ENCODE measurements around the gene GGTA1.

GGTA1 gene

GRCh38 chr9:121474231-121474947, 25.3 kb downstream of the GGTA1 start:
- Histone ChIP-seq H3K9me2 (replicated peaks; ENCODE audit: low read depth, low read length) (no peaks in the 10 kb centered on the region), H4K20me1 (ENCODE audit: insufficient read depth, low read length, poor library complexity, severe bottlenecking) (no peaks in the 10 kb centered on the region), H3K36me3 (ENCODE audit: insufficient read depth, low read length) (no peaks in the 10 kb centered on the region), H3F3A (ENCODE audit: low read depth) (no peaks in the 10 kb centered on the region), H3K79me2 (ENCODE audit: insufficient read depth, low read length) (no peaks in the 10 kb centered on the region), H3K4me1 (ENCODE audit: insufficient read depth, low read length, poor library complexity, severe bottlenecking) (no peaks in the 10 kb centered on the region), H3K9ac (ENCODE audit: low read depth, low read length, poor library complexity, severe bottlenecking) (no peak overlapping the region), H3K4me2 (ENCODE audit: low read depth, low read length, poor library complexity, severe bottlenecking) (no peak overlapping the region), H3K9me3 (ENCODE audit: insufficient read depth, low read depth, low read length) (no peaks in the 10 kb centered on the region), H2AFZ (ENCODE audit: low read length) (no peak overlapping the region), H3K4me3 (ENCODE audit: low read length, poor library complexity, severe bottlenecking) (no peak overlapping the region), H3K27me3 (ENCODE audit: insufficient read depth, low read length, poor library complexity, severe bottlenecking) (no peaks in the 10 kb centered on the region)
- TF ChIP-seq EZH2phosphoT487 (IDR thresholded peaks at IDR 0.05; ENCODE audit: borderline replicate concordance) (no peak), CTCF (conservative IDR thresholded peaks at IDR 0.05; ENCODE audit: low read length) (no peak)

DNA sequence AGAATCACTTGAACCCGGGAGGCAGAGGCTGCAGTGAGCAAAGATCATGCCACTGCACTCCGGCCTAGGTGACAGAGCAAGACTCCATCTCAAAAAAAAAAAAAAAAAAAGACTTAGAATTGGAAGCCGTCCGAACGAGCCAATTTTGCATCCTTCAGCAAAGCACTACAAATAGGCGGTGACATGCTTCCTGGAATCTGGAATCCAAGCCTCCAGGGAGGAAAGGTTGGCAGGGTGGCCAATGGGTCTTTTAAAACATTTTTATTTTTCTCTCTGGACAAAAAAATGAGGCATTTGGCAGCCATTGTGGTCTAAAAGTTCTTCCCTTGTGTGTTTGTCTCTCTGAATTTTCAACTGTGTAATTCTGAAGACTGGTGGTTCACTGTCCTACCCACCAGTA, 26.4 kb downstream of the GGTA1 start:
- Histone ChIP-seq H3K4me2 (ENCODE audit: low read depth, low read length, poor library complexity, severe bottlenecking) (no peak overlapping the region), H3K4me1 (ENCODE audit: insufficient read depth, low read length, poor library complexity, severe bottlenecking) (no peaks in the 10 kb centered on the region), H4K20me1 (ENCODE audit: insufficient read depth, low read length, poor library complexity, severe bottlenecking) (no peaks in the 10 kb centered on the region), H3K9me3 (ENCODE audit: insufficient read depth, low read depth, low read length) (no peaks in the 10 kb centered on the region), H3K79me2 (ENCODE audit: insufficient read depth, low read length) (no peaks in the 10 kb centered on the region), H3F3A (ENCODE audit: low read depth) (no peaks in the 10 kb centered on the region), H3K4me3 (ENCODE audit: low read length, poor library complexity, severe bottlenecking) (no peak overlapping the region), H3K36me3 (ENCODE audit: insufficient read depth, low read length) (no peaks in the 10 kb centered on the region), H3K9ac (ENCODE audit: low read depth, low read length, poor library complexity, severe bottlenecking) (no peak overlapping the region), H3K27me3 (ENCODE audit: insufficient read depth, low read length, poor library complexity, severe bottlenecking) (no peaks in the 10 kb centered on the region), H3K9me2 (replicated peaks; ENCODE audit: low read depth, low read length) (no peaks in the 10 kb centered on the region), H2AFZ (ENCODE audit: low read length) (no peak overlapping the region)
- no peak for TF ChIP-seq CTCF (conservative IDR thresholded peaks at IDR 0.05; ENCODE audit: low read length)
- no peak for TF ChIP-seq EZH2phosphoT487 (IDR thresholded peaks at IDR 0.05; ENCODE audit: borderline replicate concordance)

GRCh38 chr9:121472446-121472845, 27.2 kb downstream of the GGTA1 start:
- Histone ChIP-seq H3K27me3 (ENCODE audit: insufficient read depth, low read length, poor library complexity, severe bottlenecking) (no peaks in the 10 kb centered on the region), H3K4me1 (ENCODE audit: insufficient read depth, low read length, poor library complexity, severe bottlenecking) (no peaks in the 10 kb centered on the region), H2AFZ (ENCODE audit: low read length) (no peak overlapping the region), H4K20me1 (ENCODE audit: insufficient read depth, low read length, poor library complexity, severe bottlenecking) (no peaks in the 10 kb centered on the region), H3K4me3 (ENCODE audit: low read length, poor library complexity, severe bottlenecking) (no peak overlapping the region), H3K4me2 (ENCODE audit: low read depth, low read length, poor library complexity, severe bottlenecking) (no peak overlapping the region), H3K9me3 (ENCODE audit: insufficient read depth, low read depth, low read length) (no peaks in the 10 kb centered on the region), H3K36me3 (ENCODE audit: insufficient read depth, low read length) (no peaks in the 10 kb centered on the region), H3K79me2 (ENCODE audit: insufficient read depth, low read length) (no peaks in the 10 kb centered on the region), H3F3A (ENCODE audit: low read depth) (no peaks in the 10 kb centered on the region), H3K9ac (ENCODE audit: low read depth, low read length, poor library complexity, severe bottlenecking) (no peak overlapping the region), H3K9me2 (replicated peaks; ENCODE audit: low read depth, low read length) (no peaks in the 10 kb centered on the region)
- TF ChIP-seq EZH2phosphoT487 (IDR thresholded peaks at IDR 0.05; ENCODE audit: borderline replicate concordance) (no peak), CTCF (conservative IDR thresholded peaks at IDR 0.05; ENCODE audit: low read length) (no peak)

Data from Loucy (cell line).